Mesothelial cell of epicardium (in vitro differentiated cells): ENCODE data around the gene ITPR2. TPM values are rescaled to one million over a fixed set of nuclear protein-coding genes. Genes with fewer than 3 reads are reported as not detected.

ENCODE experiments used
- DNase-seq, 2 experiments: peaks; one replicate each; pipeline ENCODE4 v3.0.0; 2021; ENCODE audit warnings: low spot score in 2 of 2; ENCODE audit not compliant: unreplicated experiment in 2 of 2
- H3K27ac Mint-ChIP-seq: 2 replicates; pipeline ENCODE4 v1.8.0; 2021; ENCODE audit warnings: mixed read lengths
- H3K27me3 Mint-ChIP-seq: 2 replicates; pipeline ENCODE4 v1.8.0; 2021; ENCODE audit warnings: low read depth, mixed read lengths
- H3K36me3 Mint-ChIP-seq: 2 replicates; pipeline ENCODE4 v1.8.0; 2021; ENCODE audit warnings: mixed read lengths
- H3K4me1 Mint-ChIP-seq: 2 replicates; pipeline ENCODE4 v1.8.0; 2021; ENCODE audit warnings: mixed read lengths
- H3K4me3 Mint-ChIP-seq: 2 replicates; pipeline ENCODE4 v1.8.0; 2021; ENCODE audit warnings: mild to moderate bottlenecking, moderate library complexity, mixed read lengths
- H3K9me3 Mint-ChIP-seq: 2 replicates; pipeline ENCODE4 v1.8.0; 2021; ENCODE audit warnings: mixed read lengths
- total RNA-seq: library from RNA; stranded (reverse); gene quantifications from 3 replicates; pipeline ENCODE4 v1.2.1, GENCODE V29; 2021
- TF ChIP-seq, protein P1 (sequence below): fragments of 200-600 bp; sonication (generic); IDR thresholded peaks from one replicate; pipeline ENCODE4 v1.5.0; 2021; ENCODE audit warnings: antibody characterized with exemption; ENCODE audit not compliant: unreplicated experiment

The ITPR2 gene
- total RNA-seq, 1 donor from 2014 or later = 62.3 TPM

DNA sequence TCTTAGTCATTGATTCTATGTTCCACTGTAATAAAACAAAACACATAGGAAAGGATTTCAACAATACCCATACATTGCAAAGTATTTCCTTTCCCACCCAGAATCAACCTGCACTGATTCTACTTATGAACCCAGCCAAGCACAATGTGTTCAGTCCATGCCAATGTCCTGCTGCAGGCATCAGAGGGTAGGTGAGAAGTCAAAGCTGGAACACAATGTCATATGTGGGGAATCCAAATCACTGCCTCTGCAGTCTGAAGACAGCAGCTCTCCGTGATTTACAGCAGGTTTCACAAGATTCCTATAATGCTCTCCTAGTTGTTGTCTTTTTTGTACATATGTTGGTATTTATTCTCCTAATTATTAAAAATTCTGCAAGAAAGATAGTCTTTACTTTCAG, 25.7 kb downstream of the ITPR2 start:
- TF ChIP-seq, protein P1, sequence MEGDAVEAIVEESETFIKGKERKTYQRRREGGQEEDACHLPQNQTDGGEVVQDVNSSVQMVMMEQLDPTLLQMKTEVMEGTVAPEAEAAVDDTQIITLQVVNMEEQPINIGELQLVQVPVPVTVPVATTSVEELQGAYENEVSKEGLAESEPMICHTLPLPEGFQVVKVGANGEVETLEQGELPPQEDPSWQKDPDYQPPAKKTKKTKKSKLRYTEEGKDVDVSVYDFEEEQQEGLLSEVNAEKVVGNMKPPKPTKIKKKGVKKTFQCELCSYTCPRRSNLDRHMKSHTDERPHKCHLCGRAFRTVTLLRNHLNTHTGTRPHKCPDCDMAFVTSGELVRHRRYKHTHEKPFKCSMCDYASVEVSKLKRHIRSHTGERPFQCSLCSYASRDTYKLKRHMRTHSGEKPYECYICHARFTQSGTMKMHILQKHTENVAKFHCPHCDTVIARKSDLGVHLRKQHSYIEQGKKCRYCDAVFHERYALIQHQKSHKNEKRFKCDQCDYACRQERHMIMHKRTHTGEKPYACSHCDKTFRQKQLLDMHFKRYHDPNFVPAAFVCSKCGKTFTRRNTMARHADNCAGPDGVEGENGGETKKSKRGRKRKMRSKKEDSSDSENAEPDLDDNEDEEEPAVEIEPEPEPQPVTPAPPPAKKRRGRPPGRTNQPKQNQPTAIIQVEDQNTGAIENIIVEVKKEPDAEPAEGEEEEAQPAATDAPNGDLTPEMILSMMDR = no peak
- Mint-ChIP-seq H3K27me3 (no peaks in the 10 kb centered on the region), H3K9me3 (no peaks in the 10 kb centered on the region), H3K4me1 (peaks cover 26% of the 10 kb centered on the region), H3K27ac (no peak overlapping the region), H3K36me3 (no peaks in the 10 kb centered on the region), H3K4me3 (no peak overlapping the region)
- no peak for DNase-seq

DNA sequence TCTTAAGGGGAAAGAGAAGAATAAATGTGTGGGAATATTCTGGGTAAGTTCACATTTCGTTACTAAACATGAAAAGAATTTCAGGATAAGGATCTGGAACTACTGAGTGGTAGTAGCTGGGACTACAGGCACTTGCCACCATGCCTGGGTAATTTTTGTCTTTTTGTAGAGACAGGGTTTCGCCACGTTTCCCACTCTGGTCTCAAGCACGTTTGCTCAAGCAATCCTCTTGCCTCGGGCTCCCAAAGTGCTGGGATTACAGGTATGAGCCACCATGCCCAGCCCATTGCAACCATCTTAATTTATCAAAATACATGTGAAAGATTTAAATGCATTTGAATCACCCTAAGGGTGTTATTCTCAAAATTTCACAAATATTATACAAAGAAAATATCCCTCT, 26.4 kb downstream of the ITPR2 start:
- DNase-seq = no peak
- Mint-ChIP-seq H3K27me3 (no peaks in the 10 kb centered on the region), H3K4me1 (peaks cover 26% of the 10 kb centered on the region), H3K4me3 (no peak overlapping the region), H3K36me3 (no peaks in the 10 kb centered on the region), H3K27ac (no peak overlapping the region), H3K9me3 (no peaks in the 10 kb centered on the region)
- TF ChIP-seq, protein P1 = no peak

DNA sequence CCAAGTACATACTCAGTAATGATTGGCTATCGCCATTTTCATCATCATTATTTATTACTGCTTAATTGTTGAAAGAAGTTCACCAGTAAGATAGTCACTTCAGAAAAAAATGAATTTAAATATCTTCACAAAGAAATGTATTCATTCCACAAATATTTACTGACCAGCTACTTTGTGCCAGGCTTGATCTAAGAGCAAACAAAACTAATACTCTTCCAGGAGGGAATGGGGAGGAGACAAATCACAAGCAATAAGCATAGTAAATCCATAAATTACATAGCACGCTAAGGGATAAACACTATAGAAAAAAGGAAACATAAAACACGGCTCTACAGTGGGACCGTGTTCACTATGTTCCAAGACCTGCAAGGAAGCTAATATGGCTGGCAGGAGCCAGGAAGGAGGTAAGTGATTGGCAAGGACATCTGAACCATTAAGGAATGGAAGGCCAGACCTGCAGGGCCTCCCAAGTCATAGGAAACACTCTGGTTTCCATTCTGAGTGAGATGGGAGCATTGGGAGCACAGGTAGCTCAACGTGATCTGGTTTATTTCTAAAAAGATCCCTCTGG, 27.5 kb downstream of the ITPR2 start:
- no peak for DNase-seq

DNA sequence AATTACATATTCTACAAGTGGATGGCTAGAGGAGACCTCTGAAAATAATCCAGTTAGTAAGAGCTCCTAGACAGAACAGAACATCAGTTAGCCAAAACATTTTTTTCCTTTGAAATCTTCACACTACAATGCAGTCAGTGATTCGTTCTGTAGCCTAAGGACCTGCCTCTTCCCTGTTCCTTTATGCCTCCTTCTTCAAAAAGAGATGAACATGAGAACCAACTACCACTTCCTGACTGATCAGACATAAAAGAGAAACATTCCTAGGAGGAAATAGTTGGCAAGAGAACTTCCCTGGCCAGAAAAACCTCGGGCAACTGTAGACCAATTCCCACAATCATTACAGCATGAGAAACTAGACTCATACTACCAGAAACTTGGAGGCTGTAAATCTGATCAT, 29.4 kb downstream of the ITPR2 start:
- no peaks in the 10 kb centered on the region for H3K36me3 Mint-ChIP-seq
- H3K27ac Mint-ChIP-seq = peak overlapping the region; percentile 48
- no peak overlapping the region for H3K4me3 Mint-ChIP-seq
- DNase-seq = no peak
- peaks cover 21% of the 10 kb centered on the region for H3K4me1 Mint-ChIP-seq
- TF ChIP-seq, protein P1 = no peak
- H3K9me3 Mint-ChIP-seq = no peaks in the 10 kb centered on the region
- no peaks in the 10 kb centered on the region for H3K27me3 Mint-ChIP-seq

More for the DNA sequence above, 27.5 kb downstream of the ITPR2 start:
- TF ChIP-seq, protein P1 = no peak
- H3K36me3 Mint-ChIP-seq = no peaks in the 10 kb centered on the region
- H3K4me3 Mint-ChIP-seq = no peak overlapping the region
- no peaks in the 10 kb centered on the region for H3K9me3 Mint-ChIP-seq
- no peak overlapping the region for H3K27ac Mint-ChIP-seq
- H3K27me3 Mint-ChIP-seq = no peaks in the 10 kb centered on the region
- peaks cover 25% of the 10 kb centered on the region for H3K4me1 Mint-ChIP-seq

DNA sequence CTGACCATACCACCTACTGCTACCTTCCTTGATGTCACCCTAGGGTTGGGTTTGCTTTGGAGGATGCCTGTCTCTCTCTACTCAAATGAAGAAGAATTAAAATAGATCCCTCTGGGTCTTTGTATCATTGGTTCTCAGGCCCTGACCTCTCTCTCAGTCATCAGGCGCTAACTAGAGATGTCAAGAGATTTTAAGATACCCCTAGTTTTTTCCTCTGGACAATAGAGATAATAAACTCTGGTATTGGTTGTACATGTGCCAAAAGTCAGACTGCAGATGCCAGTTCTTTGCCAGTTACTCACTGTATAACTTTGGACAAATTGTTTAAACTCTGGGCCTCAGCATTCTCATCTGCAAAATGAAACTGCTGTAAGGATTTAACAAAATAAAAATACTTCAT, 31.5 kb downstream of the ITPR2 start:
- Mint-ChIP-seq H3K4me1 (peaks cover 31% of the 10 kb centered on the region), H3K36me3 (no peaks in the 10 kb centered on the region), H3K27ac (no peak overlapping the region), H3K4me3 (no peak overlapping the region), H3K9me3 (no peaks in the 10 kb centered on the region), H3K27me3 (no peaks in the 10 kb centered on the region)
- DNase-seq = no peak
- TF ChIP-seq, protein P1 = no peak

DNA sequence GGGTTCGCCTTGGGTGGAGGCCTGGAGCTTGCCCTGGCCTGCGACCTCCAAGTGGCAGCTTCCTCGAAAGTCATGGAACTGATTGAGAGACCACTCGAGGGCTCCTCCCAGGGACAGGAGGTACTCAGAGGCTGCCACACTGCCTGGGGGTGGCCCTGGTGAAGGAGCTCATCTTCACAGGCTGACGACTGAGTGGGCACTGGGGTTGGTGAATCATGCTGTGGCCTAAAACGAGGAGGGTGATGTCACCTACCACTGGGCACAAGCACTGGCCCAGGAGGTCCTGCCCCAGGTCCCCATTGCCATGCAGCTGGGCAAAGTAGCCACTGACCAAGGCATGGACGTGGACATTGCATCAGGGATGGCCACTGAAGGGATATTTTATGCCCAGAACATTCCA, 32.1 kb downstream of the ITPR2 start:
- no peak for DNase-seq
- no peaks in the 10 kb centered on the region for H3K9me3 Mint-ChIP-seq
- no peaks in the 10 kb centered on the region for H3K27me3 Mint-ChIP-seq
- TF ChIP-seq, protein P1 = no peak
- no peaks in the 10 kb centered on the region for H3K36me3 Mint-ChIP-seq
- H3K4me1 Mint-ChIP-seq = peaks cover 31% of the 10 kb centered on the region
- H3K27ac Mint-ChIP-seq = no peak overlapping the region
- H3K4me3 Mint-ChIP-seq = no peak overlapping the region
